Endothelial cell of umbilical vein (primary cell): ENCODE results near the gene EIF5A2.

ENCODE experiments used
- CTCF ChIP-seq, 2 donors: IDR thresholded peaks; 1 replicate in 1 of 2; 2 replicates in 1 of 2; pipeline ENCODE4 v1.5.1; 2011; ENCODE audit warnings: low read length in 2 of 2, mild to moderate bottlenecking in 2 of 2, moderate library complexity in 2 of 2, control low read depth in 1 of 2, inconsistent platforms in 1 of 2, low read depth in 1 of 2; ENCODE audit not compliant: insufficient read depth in 1 of 2; ENCODE audit errors: extremely low read depth in 1 of 2
- EZH2 ChIP-seq: IDR thresholded peaks from 2 replicates; pipeline ENCODE4 v1.6.1; 2012; ENCODE audit warnings: borderline replicate concordance, low read depth, mild to moderate bottlenecking, moderate library complexity, low read length, inconsistent platforms; ENCODE audit not compliant: severe bottlenecking
- FOS ChIP-seq: IDR thresholded peaks from 2 replicates; pipeline ENCODE4 v1.6.1; 2011; ENCODE audit warnings: mild to moderate bottlenecking, low read length, moderate library complexity, borderline replicate concordance; ENCODE audit not compliant: insufficient read depth
- GATA2 ChIP-seq: IDR thresholded peaks from 2 replicates; pipeline ENCODE4 v1.7.0; 2011; ENCODE audit warnings: low read depth, mild to moderate bottlenecking, moderate library complexity, mixed read lengths, low read length; ENCODE audit not compliant: insufficient read length, insufficient read depth
- JUN ChIP-seq: IDR thresholded peaks from 2 replicates; pipeline ENCODE4 v1.6.1; 2011; ENCODE audit warnings: borderline replicate concordance, low read depth; ENCODE audit not compliant: insufficient read length, insufficient read depth
- MAX ChIP-seq: IDR thresholded peaks from 2 replicates; pipeline ENCODE4 v1.6.1; 2011; ENCODE audit not compliant: insufficient read depth, insufficient read length
- MYC ChIP-seq: IDR thresholded peaks from one replicate; pipeline ENCODE4 v1.6.1; 2011; ENCODE audit warnings: mild to moderate bottlenecking, low read depth, low read length
- POLR2A ChIP-seq: IDR thresholded peaks from 2 replicates; pipeline ENCODE4 v1.6.1; 2012; ENCODE audit warnings: low read depth, mild to moderate bottlenecking, control low read depth, low read length
- POLR2AphosphoS5 ChIP-seq: IDR thresholded peaks from 2 replicates; pipeline ENCODE4 v1.6.1; 2012; ENCODE audit warnings: low read depth, mild to moderate bottlenecking, control low read depth, low read length, moderate library complexity; ENCODE audit not compliant: insufficient read depth

GRCh38 chr3:170864525-170865208 is 43.8 kb downstream of the EIF5A2 start:
- no peak for TF ChIP-seq POLR2AphosphoS5
- TF ChIP-seq POLR2A = peak; percentile 41
- TF ChIP-seq CTCF (IDR thresholded peaks at IDR 0.05; ENCODE audit: extremely low read depth in 1 of 2, insufficient read depth in 1 of 2, low read depth in 1 of 2, low read length in 2 of 2) = no peak
- no peak for TF ChIP-seq EZH2
- TF ChIP-seq JUN = no peak
- no peak for TF ChIP-seq FOS
- TF ChIP-seq MYC = no peak
- no peak for TF ChIP-seq MAX
- no peak for TF ChIP-seq GATA2
